DOHH2 (cell line): ENCODE data around the gene VCX.
"Not testable (repeated sequence)": the region's sequence is repeated elsewhere in the genome, so short reads cannot be mapped to it uniquely, and the experiment has no call there.

Source experiments
- H3F3A ChIP-seq: fragments of 200-600 bp; sonication (generic), shearing (Covaris generic); 2 replicates; pipeline ENCODE4 v1.6.0; 2016; ENCODE audit warnings: antibody characterized with exemption, mild to moderate bottlenecking; ENCODE audit not compliant: control insufficient read depth, insufficient read depth
- H3K27ac ChIP-seq: fragments of 200-600 bp; sonication (generic); 2 replicates; pipeline ENCODE4 v1.5.1; 2014; ENCODE audit warnings: low read depth, mild to moderate bottlenecking, low read length, moderate library complexity
- H3K27me3 ChIP-seq: fragments of 200-600 bp; sonication (generic); 2 replicates; pipeline ENCODE4 v1.6.1; 2014; ENCODE audit warnings: mild to moderate bottlenecking, low read length, mixed read lengths; ENCODE audit not compliant: control insufficient read depth
- H3K36me3 ChIP-seq: fragments of 200-600 bp; sonication (generic); 2 replicates; pipeline ENCODE4 v1.6.1; 2014; ENCODE audit warnings: mild to moderate bottlenecking, low read length, moderate library complexity, mixed read lengths; ENCODE audit not compliant: control insufficient read depth
- H3K4me1 ChIP-seq: fragments of 200-600 bp; sonication (generic); 2 replicates; pipeline ENCODE4 v1.6.1; 2014; ENCODE audit warnings: mild to moderate bottlenecking, low read length, mixed read lengths; ENCODE audit not compliant: control insufficient read depth
- H3K4me2 ChIP-seq: fragments of 200-600 bp; sonication (generic); 2 replicates; pipeline ENCODE4 v1.6.0; 2014; ENCODE audit warnings: mild to moderate bottlenecking, low read length, moderate library complexity
- H3K4me3 ChIP-seq: fragments of 200-600 bp; sonication (generic); 2 replicates; pipeline ENCODE4 v1.5.1; 2014; ENCODE audit warnings: mild to moderate bottlenecking, low read length, mixed read lengths
- H3K79me2 ChIP-seq: fragments of 200-600 bp; sonication (generic); 2 replicates; pipeline ENCODE4 v1.6.1; 2014; ENCODE audit warnings: mild to moderate bottlenecking, low read length, mixed read lengths; ENCODE audit not compliant: control insufficient read depth
- H3K9me2 ChIP-seq: fragments of 200-600 bp; sonication (generic); replicated peaks from 2 replicates; pipeline ENCODE4 v1.6.1; 2014; ENCODE audit warnings: mild to moderate bottlenecking, low read length, mixed read lengths; ENCODE audit not compliant: control insufficient read depth
- H3K9me3 ChIP-seq: fragments of 200-600 bp; sonication (generic); 2 replicates; pipeline ENCODE4 v1.6.1; 2014; ENCODE audit warnings: antibody characterized with exemption, low read length, mixed read lengths; ENCODE audit not compliant: control insufficient read depth, insufficient read depth
- H4K20me1 ChIP-seq: fragments of 200-600 bp; sonication (generic); 2 replicates; pipeline ENCODE4 v1.6.0; 2014; ENCODE audit warnings: low read depth, mild to moderate bottlenecking, antibody characterized with exemption, low read length, moderate library complexity; ENCODE audit not compliant: control insufficient read depth, insufficient read depth
- EZH2phosphoT487 ChIP-seq: fragments of 200-600 bp; sonication (generic); IDR thresholded peaks from 2 replicates; pipeline ENCODE4 v1.6.1; 2017; ENCODE audit warnings: borderline replicate concordance, mild to moderate bottlenecking, antibody characterized with exemption, low read length, moderate library complexity, mixed read lengths
- TF ChIP-seq, protein P1 (sequence below): fragments of 200-600 bp; sonication (generic); IDR thresholded peaks from one replicate; pipeline ENCODE4 v1.5.1; 2014; ENCODE audit warnings: antibody characterized with exemption, mild to moderate bottlenecking, low read depth, low read length; ENCODE audit not compliant: poor library complexity, severe bottlenecking

VCX gene

DNA sequence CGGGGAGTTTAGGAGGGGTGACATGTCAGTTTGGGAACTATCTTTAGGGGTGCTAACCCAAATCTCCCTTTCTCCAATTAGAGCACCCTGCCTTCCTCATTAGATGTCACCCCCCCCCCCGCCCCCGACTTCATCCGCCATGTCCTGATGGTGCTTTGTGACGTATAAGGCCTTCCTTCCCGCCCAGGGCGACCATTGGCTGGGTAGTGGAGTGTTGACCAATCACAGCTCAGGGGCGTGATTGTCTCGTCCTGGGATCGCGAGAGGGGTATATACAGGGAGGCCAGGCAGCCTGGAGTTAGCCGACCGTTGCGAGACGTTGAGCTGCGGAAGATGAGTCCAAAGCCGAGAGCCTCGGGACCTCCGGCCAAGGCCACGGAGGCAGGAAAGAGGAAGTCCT is at the start of gene VCX:
Gene VCX, plus strand, starts transcription at position 301 of the 400 bp plus-strand sequence. Its CDS starts 33 bp downstream, at position 334.
- not testable (repeated sequence) for H3K79me2 ChIP-seq, H3K4me2 ChIP-seq, H3K4me3 ChIP-seq, H3K36me3 ChIP-seq, H3K27me3 ChIP-seq, H3K27ac ChIP-seq, H3F3A ChIP-seq, H3K9me2 ChIP-seq, H4K20me1 ChIP-seq, H3K9me3 ChIP-seq, H3K4me1 ChIP-seq

DNA sequence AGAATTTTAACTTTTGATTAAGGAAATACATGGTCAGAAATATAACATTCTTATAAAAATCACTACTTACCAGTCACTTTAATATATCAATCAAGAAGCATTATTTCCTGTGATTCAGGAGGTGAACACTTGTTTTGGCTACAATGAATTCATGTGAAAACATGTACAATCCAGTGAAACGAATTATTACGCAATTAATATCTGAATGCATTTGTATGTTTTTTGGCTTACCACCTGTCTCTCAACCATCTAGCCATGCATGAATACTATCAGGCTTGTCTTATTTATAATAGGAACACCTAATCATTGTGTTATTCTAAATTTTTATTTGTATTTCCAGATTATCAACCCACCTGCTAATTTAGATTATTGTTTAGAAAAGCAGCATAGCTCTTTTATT is 44.6 kb upstream of the VCX start:
- no peaks in the 10 kb centered on the region for H4K20me1 ChIP-seq
- TF ChIP-seq, protein P1, sequence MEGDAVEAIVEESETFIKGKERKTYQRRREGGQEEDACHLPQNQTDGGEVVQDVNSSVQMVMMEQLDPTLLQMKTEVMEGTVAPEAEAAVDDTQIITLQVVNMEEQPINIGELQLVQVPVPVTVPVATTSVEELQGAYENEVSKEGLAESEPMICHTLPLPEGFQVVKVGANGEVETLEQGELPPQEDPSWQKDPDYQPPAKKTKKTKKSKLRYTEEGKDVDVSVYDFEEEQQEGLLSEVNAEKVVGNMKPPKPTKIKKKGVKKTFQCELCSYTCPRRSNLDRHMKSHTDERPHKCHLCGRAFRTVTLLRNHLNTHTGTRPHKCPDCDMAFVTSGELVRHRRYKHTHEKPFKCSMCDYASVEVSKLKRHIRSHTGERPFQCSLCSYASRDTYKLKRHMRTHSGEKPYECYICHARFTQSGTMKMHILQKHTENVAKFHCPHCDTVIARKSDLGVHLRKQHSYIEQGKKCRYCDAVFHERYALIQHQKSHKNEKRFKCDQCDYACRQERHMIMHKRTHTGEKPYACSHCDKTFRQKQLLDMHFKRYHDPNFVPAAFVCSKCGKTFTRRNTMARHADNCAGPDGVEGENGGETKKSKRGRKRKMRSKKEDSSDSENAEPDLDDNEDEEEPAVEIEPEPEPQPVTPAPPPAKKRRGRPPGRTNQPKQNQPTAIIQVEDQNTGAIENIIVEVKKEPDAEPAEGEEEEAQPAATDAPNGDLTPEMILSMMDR: no peak
- no peak for TF ChIP-seq EZH2phosphoT487
- no peaks in the 10 kb centered on the region for H3K27me3 ChIP-seq
- peaks cover 6% of the 10 kb centered on the region; the same call in 1 of the 2 replicates for H3F3A ChIP-seq
- no peak overlapping the region for H3K4me3 ChIP-seq
- H3K9me2 ChIP-seq: no peaks in the 10 kb centered on the region
- H3K4me1 ChIP-seq: peaks cover 47% of the 10 kb centered on the region
- H3K79me2 ChIP-seq: no peaks in the 10 kb centered on the region
- no peak overlapping the region for H3K27ac ChIP-seq
- no peaks in the 10 kb centered on the region for H3K36me3 ChIP-seq
- no peak overlapping the region for H3K4me2 ChIP-seq
- no peaks in the 10 kb centered on the region for H3K9me3 ChIP-seq

DNA sequence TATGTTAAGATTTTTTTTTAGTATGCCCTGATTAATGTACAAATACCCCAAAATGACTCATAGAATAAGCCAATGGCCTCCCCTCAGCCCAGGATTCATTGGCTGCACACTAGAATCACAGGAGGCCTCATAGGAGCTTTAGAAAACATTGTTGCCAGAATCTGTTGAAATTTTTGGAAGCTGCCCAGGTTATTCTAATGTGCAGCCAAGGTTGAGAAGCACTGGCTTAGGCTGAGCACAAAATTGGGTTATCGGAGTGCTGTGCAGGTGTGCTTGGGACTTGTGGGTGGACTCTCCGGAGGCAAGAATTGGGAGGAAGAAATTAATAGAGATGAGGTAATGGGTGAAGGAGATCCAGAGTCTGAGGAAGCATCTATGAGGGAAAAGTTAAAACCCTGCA is 41.3 kb upstream of the VCX start:
- Histone ChIP-seq H3K79me2 (peaks cover 7% of the 10 kb centered on the region; the same call in 1 of the 2 replicates), H3K9me3 (no peaks in the 10 kb centered on the region), H3K4me3 (no peak overlapping the region; the same call in 1 of the 2 replicates), H4K20me1 (no peaks in the 10 kb centered on the region), H3K4me2 (peak overlapping the region; percentile 60), H3K27me3 (no peaks in the 10 kb centered on the region), H3K27ac (peak overlapping the region; percentile 79), H3K4me1 (peaks cover 70% of the 10 kb centered on the region), H3F3A (peaks cover 6% of the 10 kb centered on the region; the same call in 1 of the 2 replicates), H3K9me2 (no peaks in the 10 kb centered on the region), H3K36me3 (no peaks in the 10 kb centered on the region)
- TF ChIP-seq EZH2phosphoT487: no peak
- TF ChIP-seq, protein P1: no peak

DNA sequence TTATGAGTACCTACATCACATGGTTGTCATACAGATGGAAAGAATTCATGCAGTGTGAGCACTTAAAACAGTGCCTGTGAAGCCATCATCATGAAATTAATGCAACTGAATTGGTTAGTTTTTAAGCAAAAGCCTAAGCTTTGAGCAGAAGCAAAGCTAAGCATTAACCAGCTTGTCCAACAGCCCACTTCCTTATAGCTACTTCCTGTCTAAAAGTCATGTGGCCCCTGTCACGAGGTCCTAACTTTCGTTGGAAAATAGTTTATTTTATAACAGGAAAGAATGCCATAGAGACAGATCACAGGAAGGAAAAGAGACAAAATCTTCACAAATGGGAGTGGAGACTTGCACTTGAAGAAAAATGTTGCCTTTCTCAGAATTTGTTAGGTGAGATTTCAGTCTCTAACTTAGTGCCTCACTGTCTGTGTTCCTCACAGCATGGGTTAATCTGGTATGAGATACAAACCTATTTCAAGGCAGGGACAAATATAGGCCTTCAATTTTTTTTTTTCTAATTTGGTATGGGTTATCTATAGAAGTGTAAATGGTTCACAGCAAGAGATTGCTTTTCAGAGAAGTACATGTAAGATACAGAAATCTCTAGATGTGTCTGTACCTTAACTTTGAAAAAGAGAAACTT is 27.7 kb upstream of the VCX start:
- Histone ChIP-seq H3K4me1 (peaks cover 14% of the 10 kb centered on the region), H3F3A (no peaks in the 10 kb centered on the region), H3K27ac (no peak overlapping the region), H3K9me3 (peaks cover 3% of the 10 kb centered on the region; the same call in 1 of the 2 replicates), H3K36me3 (peaks cover 13% of the 10 kb centered on the region), H3K27me3 (no peaks in the 10 kb centered on the region), H3K79me2 (no peaks in the 10 kb centered on the region), H3K4me3 (no peak overlapping the region), H4K20me1 (no peaks in the 10 kb centered on the region), H3K9me2 (no peaks in the 10 kb centered on the region), H3K4me2 (no peak overlapping the region)
- TF ChIP-seq, protein P1: no peak
- no peak for TF ChIP-seq EZH2phosphoT487
